AG04450 (cell line): ENCODE measurements around the gene FIZ1. TPM values are rescaled to one million over a fixed set of nuclear protein-coding genes. Genes with fewer than 3 reads are reported as not detected.

Source experiments
- CTCF ChIA-PET: fragments of 300-600, 350-600 bp; formaldehyde crosslinking; extraction: SDS; loops from one replicate; lab custom pipeline; 2022; ENCODE audit warnings: antibody characterized with exemption, inconsistent platforms; lab: Charles Lee
- POLR2A ChIA-PET: fragments of 350-600 bp; formaldehyde crosslinking; extraction: SDS; loops from one replicate; lab custom pipeline; 2021; ENCODE audit warnings: antibody characterized with exemption, inconsistent platforms; lab: Yijun Ruan, JAX
- DNase-seq: peaks from one replicate; pipeline ENCODE4 v3.0.0-alpha.2; 2011; ENCODE audit warnings: low read depth, low spot score
- H3K27ac ChIP-seq: one replicate; pipeline ENCODE4 v1.5.1; 2012; ENCODE audit warnings: low read depth, low read length, control low read depth
- H3K27me3 ChIP-seq: one replicate; pipeline ENCODE4 v1.6.0; 2012; ENCODE audit warnings: low read length; ENCODE audit not compliant: control insufficient read depth, insufficient read depth
- H3K4me3 ChIP-seq: 2 replicates; pipeline ENCODE4 v1.5.1; 2011; ENCODE audit warnings: mild to moderate bottlenecking, low read depth, low read length, control low read depth
- H3K9me3 ChIP-seq: 2 replicates; pipeline ENCODE4 v1.5.1; 2012; ENCODE audit warnings: low read length; ENCODE audit not compliant: control insufficient read depth, insufficient read depth
- CTCF ChIP-seq: IDR thresholded peaks from 2 replicates; pipeline ENCODE4 v1.5.1; 2011; ENCODE audit warnings: low read depth, low read length, control low read depth, inconsistent platforms
- polyA plus RNA-seq: library from polyadenylated mRNA; depleted of rRNA; stranded (reverse); fragments of >200 nt; gene quantifications from 2 replicates; pipeline ENCODE4 v1.2.3, GENCODE V29; 2011

FIZ1 gene
- polyA plus RNA-seq, 1 experiment: 3.7 TPM

- H3K9me3 ChIP-seq: no peaks in the 10 kb centered on the region
- H3K4me3 ChIP-seq: no peak overlapping the region
- TF ChIP-seq CTCF: no peak
- H3K27me3 ChIP-seq: no peaks in the 10 kb centered on the region
- ChIA-PET CTCF (interaction anchor here (0.7 to 2.4 kb wide), 2 partner anchors 49 to 85 kb away, joined by 4 to 9 read pairs; no protein-coding TSS in a partner anchor), POLR2A (interaction anchor here (0.6 to 2.0 kb wide), 3 partner anchors 22 to 47 kb away, joined by 6 to 8 read pairs (median 6); partner anchors contain the start of genes FIZ1 and ZNF524)
- H3K27ac ChIP-seq: peak overlapping the region; percentile 21
- peak; percentile 51 for DNase-seq
Observed at GRCh38 chr19:55552620-55553019, 46.7 kb downstream of the FIZ1 start.

GRCh38 chr19:55552206-55552605 lies 47.1 kb downstream of the FIZ1 start:
- no peaks in the 10 kb centered on the region for H3K27me3 ChIP-seq

GRCh38 chr19:55550321-55550650 lies 49.0 kb downstream of the FIZ1 start:
- Histone ChIP-seq H3K4me3 (no peak overlapping the region), H3K9me3 (no peaks in the 10 kb centered on the region), H3K27ac (peak overlapping the region; percentile 100), H3K27me3 (no peaks in the 10 kb centered on the region)
- DNase-seq: no peak
- TF ChIP-seq CTCF: no peak
- POLR2A ChIA-PET: interaction anchor here (0.6 to 1.7 kb wide), 4 partner anchors 9 to 49 kb away, joined by 3 to 7 read pairs (median 4); partner anchors contain the start of gene FIZ1
- CTCF ChIA-PET: interaction anchor here (0.6 to 1.4 kb wide), 2 partner anchors 47 to 56 kb away, joined by 3 to 5 read pairs; no protein-coding TSS in a partner anchor

More at GRCh38 chr19:55552206-55552605, 47.1 kb downstream of the FIZ1 start:
- Histone ChIP-seq H3K4me3 (no peak overlapping the region), H3K27ac (no peak overlapping the region), H3K9me3 (no peaks in the 10 kb centered on the region)
- ChIA-PET CTCF (interaction anchor here (0.7 to 2.4 kb wide), 2 partner anchors 48 to 84 kb away, joined by 4 to 9 read pairs; no protein-coding TSS in a partner anchor), POLR2A (interaction anchor here (0.6 to 2.0 kb wide), 3 partner anchors 23 to 47 kb away, joined by 6 to 8 read pairs (median 6); partner anchors contain the start of genes FIZ1 and ZNF524)
- no peak for DNase-seq
- TF ChIP-seq CTCF: no peak

- Histone ChIP-seq H3K27ac (peak overlapping the region; percentile 100), H3K27me3 (no peaks in the 10 kb centered on the region), H3K4me3 (peak overlapping the region; percentile 38), H3K9me3 (peaks cover 1% of the 10 kb centered on the region; the same call in 1 of the 2 replicates)
- peak; percentile 62 for DNase-seq
- no peak for TF ChIP-seq CTCF
- POLR2A ChIA-PET: interaction anchor here (0.6 to 1.7 kb wide), 4 partner anchors 9 to 50 kb away, joined by 3 to 7 read pairs (median 4); partner anchors contain the start of gene FIZ1
- CTCF ChIA-PET: interaction anchor here (0.6 to 1.4 kb wide), 2 partner anchors 46 to 57 kb away, joined by 3 to 5 read pairs; no protein-coding TSS in a partner anchor
Observed at GRCh38 chr19:55549500-55550320, 49.6 kb downstream of the FIZ1 start.
